MM.1S (cell line): ENCODE measurements around the gene PRSS2.
A peak's percentile ranks its signal among the peaks of the same experiment; 100 is the strongest.

Source experiments
- DNase-seq: peaks from one replicate; pipeline ENCODE4 v3.0.0-alpha.2; 2015
- H2AFZ ChIP-seq: fragments of 300-600 bp; sonication (generic); 2 replicates; pipeline ENCODE4 v1.6.0; 2016; ENCODE audit warnings: antibody characterized with exemption, low read length
- H3F3A ChIP-seq: fragments of 300-600 bp; sonication (generic); 2 replicates; pipeline ENCODE4 v1.6.1; 2016; ENCODE audit warnings: mild to moderate bottlenecking, antibody characterized with exemption, low read length, moderate library complexity, mixed read lengths; ENCODE audit not compliant: insufficient read depth
- H3K27ac ChIP-seq: fragments of 300-600 bp; sonication (generic); 2 replicates; pipeline ENCODE4 v1.5.1; 2016; ENCODE audit warnings: mild to moderate bottlenecking, low read length
- H3K27me3 ChIP-seq: fragments of 300-600 bp; sonication (generic); replicated peaks from 2 replicates; pipeline ENCODE4 v1.6.0; 2016; ENCODE audit warnings: low read length; ENCODE audit not compliant: insufficient read depth
- H3K36me3 ChIP-seq: fragments of 300-600 bp; sonication (generic); replicated peaks from 2 replicates; pipeline ENCODE4 v1.6.1; 2016; ENCODE audit warnings: mild to moderate bottlenecking, low read length, mixed read lengths; ENCODE audit not compliant: insufficient read depth
- H3K4me1 ChIP-seq: fragments of 300-600 bp; sonication (generic); 2 replicates; pipeline ENCODE4 v1.6.1; 2016; ENCODE audit warnings: low read length, mixed read lengths
- H3K4me2 ChIP-seq: fragments of 300-600 bp; sonication (generic); 2 replicates; pipeline ENCODE4 v1.6.0; 2016; ENCODE audit warnings: low read depth, low read length
- H3K4me3 ChIP-seq: fragments of 300-600 bp; sonication (generic); 2 replicates; pipeline ENCODE4 v1.5.1; 2016; ENCODE audit warnings: low read length, mixed read lengths
- H3K79me2 ChIP-seq: fragments of 300-600 bp; sonication (generic); 2 replicates; pipeline ENCODE4 v1.6.1; 2016; ENCODE audit warnings: mixed run types, low read length, mixed read lengths
- H3K9ac ChIP-seq: fragments of 300-600 bp; sonication (generic); 2 replicates; pipeline ENCODE4 v1.6.1; 2016; ENCODE audit warnings: low read length, mixed read lengths
- H3K9me2 ChIP-seq: fragments of 300-600 bp; sonication (generic); replicated peaks from 2 replicates; pipeline ENCODE4 v1.6.1; 2016; ENCODE audit warnings: mild to moderate bottlenecking, low read length, mixed read lengths; ENCODE audit not compliant: insufficient read depth
- H3K9me3 ChIP-seq: fragments of 300-600 bp; sonication (generic); replicated peaks from 2 replicates; pipeline ENCODE4 v1.6.1; 2016; ENCODE audit warnings: mild to moderate bottlenecking, low read length, mixed read lengths; ENCODE audit not compliant: insufficient read depth
- H4K20me1 ChIP-seq: fragments of 300-600 bp; sonication (generic); 2 replicates; pipeline ENCODE4 v1.6.1; 2016; ENCODE audit warnings: mild to moderate bottlenecking, low read length, moderate library complexity, mixed read lengths; ENCODE audit not compliant: insufficient read depth
- EZH2 ChIP-seq: fragments of 300-600 bp; sonication (generic); optimal IDR thresholded peaks from 2 replicates; pipeline ENCODE3; 2017; ENCODE audit warnings: low read depth, mild to moderate bottlenecking, antibody characterized with exemption, low read length, mixed read lengths
- EZH2phosphoT487 ChIP-seq: fragments of 300-600 bp; sonication (generic); IDR thresholded peaks from 2 replicates; pipeline ENCODE4 v1.6.1; 2018; ENCODE audit warnings: antibody characterized with exemption, low read length
- TF ChIP-seq, protein P1 (sequence below): fragments of 300-600 bp; sonication (generic); IDR thresholded peaks from 2 replicates; pipeline ENCODE4 v1.5.1; 2016; ENCODE audit warnings: antibody characterized with exemption, low read length, mixed read lengths

PRSS2 gene

GRCh38 chr7:142806957-142807356 lies 36.2 kb downstream of the PRSS2 start:
- no peaks in the 10 kb centered on the region for H4K20me1 ChIP-seq
- no peaks in the 10 kb centered on the region for H3K36me3 ChIP-seq
- H3K9ac ChIP-seq, result no peak overlapping the region
- H3K4me3 ChIP-seq, result no peak overlapping the region
- peaks cover 47% of the 10 kb centered on the region for H3K4me1 ChIP-seq
- H3K27ac ChIP-seq, result peak overlapping the region; percentile 93; the same call in 1 of the 2 replicates
- H3K4me2 ChIP-seq, result peak overlapping the region; percentile 80; the same call in 1 of the 2 replicates
- H3K79me2 ChIP-seq, result no peaks in the 10 kb centered on the region
- H3K9me2 ChIP-seq, result no peaks in the 10 kb centered on the region
- peak overlapping the region; percentile 27; the same call in 1 of the 2 replicates for H2AFZ ChIP-seq
- no peaks in the 10 kb centered on the region for H3K27me3 ChIP-seq
- DNase-seq, result no peak
- no peaks in the 10 kb centered on the region for H3K9me3 ChIP-seq
- TF ChIP-seq EZH2phosphoT487, result no peak
- TF ChIP-seq, protein P1, sequence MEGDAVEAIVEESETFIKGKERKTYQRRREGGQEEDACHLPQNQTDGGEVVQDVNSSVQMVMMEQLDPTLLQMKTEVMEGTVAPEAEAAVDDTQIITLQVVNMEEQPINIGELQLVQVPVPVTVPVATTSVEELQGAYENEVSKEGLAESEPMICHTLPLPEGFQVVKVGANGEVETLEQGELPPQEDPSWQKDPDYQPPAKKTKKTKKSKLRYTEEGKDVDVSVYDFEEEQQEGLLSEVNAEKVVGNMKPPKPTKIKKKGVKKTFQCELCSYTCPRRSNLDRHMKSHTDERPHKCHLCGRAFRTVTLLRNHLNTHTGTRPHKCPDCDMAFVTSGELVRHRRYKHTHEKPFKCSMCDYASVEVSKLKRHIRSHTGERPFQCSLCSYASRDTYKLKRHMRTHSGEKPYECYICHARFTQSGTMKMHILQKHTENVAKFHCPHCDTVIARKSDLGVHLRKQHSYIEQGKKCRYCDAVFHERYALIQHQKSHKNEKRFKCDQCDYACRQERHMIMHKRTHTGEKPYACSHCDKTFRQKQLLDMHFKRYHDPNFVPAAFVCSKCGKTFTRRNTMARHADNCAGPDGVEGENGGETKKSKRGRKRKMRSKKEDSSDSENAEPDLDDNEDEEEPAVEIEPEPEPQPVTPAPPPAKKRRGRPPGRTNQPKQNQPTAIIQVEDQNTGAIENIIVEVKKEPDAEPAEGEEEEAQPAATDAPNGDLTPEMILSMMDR, result no peak
- TF ChIP-seq EZH2, result no peak
- peaks cover 34% of the 10 kb centered on the region for H3F3A ChIP-seq

DNA sequence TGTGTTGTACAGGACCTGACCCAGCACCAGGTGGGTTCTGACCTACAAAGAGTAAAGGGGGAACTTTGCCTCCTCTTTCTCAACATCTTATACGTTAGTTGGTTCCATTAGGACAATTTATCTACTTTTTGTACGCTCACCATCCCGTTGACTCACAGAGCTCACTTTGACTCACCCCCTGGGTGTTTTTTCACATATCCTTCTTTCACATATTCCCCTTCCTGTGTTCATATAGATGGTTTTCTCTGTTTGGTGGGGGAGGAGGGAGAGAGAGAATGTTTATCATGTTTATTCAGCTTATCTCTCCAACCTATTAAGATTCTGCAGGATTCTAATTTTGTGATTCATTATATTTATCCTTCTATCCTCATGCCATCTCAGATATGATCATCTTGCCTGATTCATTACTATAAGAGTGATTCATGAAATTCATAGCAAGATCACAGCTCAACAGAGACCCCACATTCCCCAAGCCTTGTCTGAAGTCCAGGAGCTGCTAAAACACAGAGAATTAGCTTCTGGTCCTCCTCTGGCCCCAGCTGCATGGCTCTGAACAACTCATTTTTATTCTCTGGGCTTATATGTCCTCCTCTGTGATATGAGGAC lies 37.2 kb downstream of the PRSS2 start:
- Histone ChIP-seq H3K27me3 (no peaks in the 10 kb centered on the region), H3K36me3 (no peaks in the 10 kb centered on the region), H2AFZ (peak overlapping the region; percentile 48), H3K9me2 (no peaks in the 10 kb centered on the region), H3K9ac (peak overlapping the region; percentile 58), H3K79me2 (no peaks in the 10 kb centered on the region), H3K4me1 (peaks cover 47% of the 10 kb centered on the region), H4K20me1 (no peaks in the 10 kb centered on the region), H3K4me2 (peak overlapping the region; percentile 80), H3K27ac (peak overlapping the region; percentile 93), H3K4me3 (peak overlapping the region; percentile 14; the same call in 1 of the 2 replicates), H3K9me3 (no peaks in the 10 kb centered on the region), H3F3A (peaks cover 34% of the 10 kb centered on the region)
- DNase-seq, result peak; percentile 43
- TF ChIP-seq, protein P1, result no peak
- TF ChIP-seq EZH2phosphoT487, result no peak
- TF ChIP-seq EZH2, result no peak

DNA sequence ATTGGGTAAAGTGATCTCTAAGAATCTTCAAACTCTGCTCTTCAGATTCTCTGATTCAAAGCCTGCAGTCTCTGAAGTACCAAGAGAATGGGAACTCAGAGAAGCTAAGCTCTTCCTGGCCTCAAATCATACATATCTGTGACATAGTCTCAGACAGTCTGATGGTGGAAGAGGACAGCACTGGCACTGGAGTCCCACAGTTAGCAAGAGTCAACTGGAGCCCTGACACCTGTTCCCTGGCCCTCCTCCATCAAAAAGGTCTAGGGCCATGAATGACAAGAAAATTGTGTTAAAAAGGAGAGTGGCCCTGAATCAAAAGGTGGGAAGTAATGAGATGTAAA lies 37.7 kb downstream of the PRSS2 start:
- peak overlapping the region; percentile 58 for H3K9ac ChIP-seq
- H3K9me3 ChIP-seq, result no peaks in the 10 kb centered on the region
- H3K9me2 ChIP-seq, result no peaks in the 10 kb centered on the region
- H3K36me3 ChIP-seq, result no peaks in the 10 kb centered on the region
- H3K27ac ChIP-seq, result peak overlapping the region; percentile 93
- H3K4me3 ChIP-seq, result peak overlapping the region; percentile 14; the same call in 1 of the 2 replicates
- peaks cover 47% of the 10 kb centered on the region for H3K4me1 ChIP-seq
- no peaks in the 10 kb centered on the region for H3K27me3 ChIP-seq
- peaks cover 34% of the 10 kb centered on the region for H3F3A ChIP-seq
- H4K20me1 ChIP-seq, result no peaks in the 10 kb centered on the region
- peak overlapping the region; percentile 48 for H2AFZ ChIP-seq
- H3K4me2 ChIP-seq, result peak overlapping the region; percentile 80
- DNase-seq, result no peak
- H3K79me2 ChIP-seq, result no peaks in the 10 kb centered on the region
- TF ChIP-seq, protein P1, result no peak
- TF ChIP-seq EZH2phosphoT487 (no peak), EZH2 (no peak)
